Activated gamma-delta T cell treated with Interleukin-2 at 50 U/mL for 16 hours (primary cell): ENCODE measurements around the gene CFC1B.
"Not testable (repeated sequence)": the region's sequence is repeated elsewhere in the genome, so short reads cannot be mapped to it uniquely, and the experiment has no call there.

Source experiments
- DNase-seq: peaks from one replicate; pipeline ENCODE4 v3.0.0-alpha.2; 2020

CFC1B gene

DNA sequence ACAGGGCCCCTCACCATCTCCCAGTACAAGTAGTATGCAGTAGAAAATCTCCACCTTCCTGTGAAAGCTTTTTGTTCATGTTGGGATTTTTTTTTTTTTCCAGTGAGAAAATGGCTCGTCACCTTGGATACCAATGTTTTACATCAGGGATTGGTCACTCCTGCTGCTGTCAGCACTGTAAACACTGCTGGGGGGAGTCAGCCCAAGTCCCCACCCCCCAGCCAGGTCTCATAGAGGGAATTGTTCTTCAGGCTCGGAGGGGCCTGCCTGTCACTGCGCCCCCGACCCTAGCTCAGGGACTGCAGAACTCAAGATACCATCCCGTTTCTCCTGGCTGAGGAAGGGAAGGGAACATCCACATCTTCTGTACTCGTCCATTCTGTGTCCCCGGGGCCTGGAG is at the start of gene CFC1B:
Gene CFC1B (plus strand): TSS at position 231 of the 400 bp plus-strand sequence. CDS start 263 bp downstream, outside the sequence.
- DNase-seq: not testable (repeated sequence)

DNA sequence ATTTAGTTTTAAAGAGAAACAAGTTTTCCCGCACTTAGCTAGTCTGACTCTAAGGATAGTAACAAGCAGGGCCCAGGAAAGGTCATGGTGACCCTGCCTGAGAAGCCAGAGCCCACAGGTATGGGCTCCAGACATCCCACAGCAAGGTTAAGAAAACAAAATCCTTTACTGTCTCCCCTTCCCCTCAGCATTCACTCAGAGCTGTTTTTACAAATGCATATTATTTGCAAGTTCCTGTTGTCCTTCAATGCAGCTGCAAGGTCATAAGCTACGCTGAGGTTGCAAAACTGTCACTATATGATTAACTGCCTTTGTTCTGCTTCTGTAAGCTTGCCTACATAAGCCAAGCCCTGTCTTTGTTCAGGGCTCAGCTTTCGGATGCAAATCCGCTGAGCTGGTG is 29.9 kb upstream of the CFC1B start:
- not testable (repeated sequence) for DNase-seq

DNA sequence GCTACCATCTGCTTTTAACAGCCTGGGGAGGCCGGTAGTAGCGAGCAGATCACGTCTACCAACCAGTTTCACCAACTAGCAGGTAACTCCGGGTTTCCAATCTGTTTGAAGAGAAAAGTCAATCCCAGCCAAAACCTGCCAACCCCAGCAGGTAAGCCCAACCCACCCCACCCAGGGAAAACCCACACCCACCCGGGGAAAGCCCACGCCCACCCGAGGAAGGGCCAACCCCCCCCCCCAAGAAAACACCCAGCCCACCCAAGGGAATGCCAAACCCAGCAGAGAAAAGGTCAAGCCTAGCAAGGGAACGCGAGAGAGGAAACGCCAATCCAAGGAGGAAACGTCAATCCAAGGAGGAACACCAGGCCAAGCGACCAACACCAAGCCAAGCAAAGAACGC is 11.8 kb upstream of the CFC1B start, which contains the start of gene POTEI:
Gene POTEI (minus strand): TSS at position 101 of the 400 bp plus-strand sequence. CDS start 93 bp downstream, at position 8.
- DNase-seq: not testable (repeated sequence)

GRCh38 chr2:130510807-130511746 is 9.9 kb upstream of the CFC1B start:
- not testable (repeated sequence) for DNase-seq

DNA sequence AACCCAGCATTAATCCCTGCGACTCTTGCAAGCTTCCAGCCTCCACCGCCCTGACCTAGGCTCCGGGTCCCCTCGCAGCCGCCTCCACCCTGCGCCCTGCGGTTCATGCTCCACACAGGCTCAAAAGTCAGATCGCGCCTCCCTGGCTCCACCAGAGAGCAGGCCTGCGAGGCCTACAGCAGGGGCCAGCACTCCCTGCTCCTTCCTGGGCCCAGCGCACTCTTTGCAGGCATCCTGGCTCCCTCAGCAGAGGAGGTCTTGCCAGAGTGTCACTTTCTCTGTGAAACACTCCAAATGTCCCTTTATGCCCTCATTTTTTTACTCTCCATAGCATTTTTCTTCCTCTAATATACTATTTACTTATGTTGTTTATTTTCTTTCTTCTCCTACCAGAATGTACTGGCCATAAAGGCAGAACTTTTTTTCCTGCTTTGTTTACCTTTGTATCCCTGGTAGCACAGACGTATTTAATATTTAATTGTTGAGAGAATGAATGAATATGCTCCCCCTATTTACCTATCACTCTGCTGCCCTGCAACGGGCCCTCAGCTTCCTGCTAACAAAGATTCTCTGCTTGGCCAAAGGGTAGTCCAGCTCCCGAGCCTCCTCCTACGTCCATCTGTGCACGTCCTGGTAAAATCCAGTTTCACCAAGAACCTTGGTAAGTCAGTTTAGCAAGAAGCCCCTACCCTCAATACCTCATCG is 9.1 kb upstream of the CFC1B start:
- not testable (repeated sequence) for DNase-seq

GRCh38 chr2:130518516-130519106 is 2.4 kb upstream of the CFC1B start:
- not testable (repeated sequence) for DNase-seq

GRCh38 chr2:130522390-130522789 is 1.4 kb downstream of the CFC1B start:
- DNase-seq: not testable (repeated sequence)

GRCh38 chr2:130527365-130527967 is 6.4 kb downstream of the CFC1B start:
- not testable (repeated sequence) for DNase-seq

DNA sequence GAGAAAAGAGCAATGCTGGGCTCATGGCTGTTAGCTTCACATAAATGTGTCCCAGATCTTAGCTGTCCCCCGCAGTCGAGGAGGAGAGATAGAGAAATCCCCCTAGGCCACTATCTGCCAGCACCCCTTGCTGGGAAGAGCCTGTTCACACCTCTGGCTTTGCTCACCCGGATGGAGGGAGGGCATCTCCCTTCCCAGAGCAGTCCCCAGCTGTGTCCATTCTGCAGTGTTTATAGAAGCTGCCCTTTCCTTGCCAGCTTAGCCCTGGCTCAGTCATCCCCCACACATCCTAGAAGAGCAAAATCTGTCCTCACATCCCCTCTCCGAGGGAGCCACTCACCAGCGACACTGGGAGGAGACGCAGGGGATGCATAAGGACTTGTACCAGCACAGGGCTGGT is 8.5 kb downstream of the CFC1B start:
- DNase-seq: not testable (repeated sequence)

DNA sequence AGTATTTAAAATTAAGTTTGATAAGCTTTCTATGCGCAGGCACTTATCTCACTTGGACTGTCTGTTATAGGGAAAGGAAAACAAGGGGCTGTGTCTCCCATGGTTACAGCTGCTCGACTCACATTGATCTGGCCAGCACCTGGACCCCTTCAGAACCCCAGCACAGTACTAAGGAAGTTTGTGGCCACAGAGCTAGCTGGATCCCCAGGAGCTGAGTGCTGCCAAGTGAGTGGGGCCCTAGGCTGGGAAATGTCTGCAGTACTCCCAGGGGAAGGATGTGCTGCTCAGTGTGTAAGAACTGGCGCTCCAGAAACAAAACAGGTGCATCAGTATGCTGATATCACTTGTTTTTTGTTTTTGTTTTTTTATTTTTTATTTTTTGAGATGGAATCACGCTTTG is 9.2 kb downstream of the CFC1B start:
- DNase-seq: not testable (repeated sequence)

DNA sequence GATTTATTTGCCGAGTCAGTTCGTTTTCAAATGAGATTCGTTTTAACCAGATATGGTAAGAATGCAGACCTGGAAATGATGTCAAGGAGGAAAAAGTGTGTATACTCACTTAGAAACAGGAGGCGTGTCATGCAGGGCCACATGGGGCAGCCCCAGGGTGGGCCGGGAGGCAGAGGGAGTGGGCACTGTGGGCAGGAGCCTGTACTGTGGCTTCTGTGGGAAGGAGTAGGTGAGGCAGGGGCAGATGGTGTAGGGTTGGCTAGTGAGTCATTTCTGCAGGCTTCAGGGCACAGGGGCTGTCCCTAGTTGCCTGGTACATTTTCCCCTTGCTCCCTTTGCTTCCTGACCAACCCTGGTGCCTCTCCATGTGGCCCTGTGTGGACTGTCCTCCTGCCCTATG is 10.2 kb downstream of the CFC1B start:
- DNase-seq: not testable (repeated sequence)

GRCh38 chr2:130531672-130532071 is 10.7 kb downstream of the CFC1B start:
- not testable (repeated sequence) for DNase-seq

- not testable (repeated sequence) for DNase-seq
These were observed 15.6 kb downstream of the CFC1B start for GRCh38 chr2:130536654-130537053.

GRCh38 chr2:130538271-130538670 is 17.2 kb downstream of the CFC1B start:
- not testable (repeated sequence) for DNase-seq

DNA sequence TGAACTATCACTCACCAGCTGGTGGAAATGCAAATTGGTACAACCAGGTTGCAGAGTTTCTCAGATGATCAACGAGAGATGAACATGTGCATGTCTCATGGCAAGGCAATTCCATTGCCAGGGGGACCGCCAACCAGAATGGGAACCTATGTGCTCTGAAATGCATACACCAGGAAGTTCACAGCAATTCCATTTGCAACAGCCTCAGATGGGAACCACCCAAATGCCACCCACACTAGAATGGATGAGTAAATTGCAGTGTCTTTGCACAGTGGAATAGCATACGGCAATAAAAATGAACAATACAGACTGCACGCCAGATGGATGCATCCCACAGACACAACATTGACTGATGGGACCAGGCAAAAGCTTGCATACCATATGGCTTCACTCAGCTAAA is 21.8 kb downstream of the CFC1B start:
- DNase-seq: not testable (repeated sequence)

- DNase-seq: not testable (repeated sequence)
These were observed 22.9 kb downstream of the CFC1B start for GRCh38 chr2:130543785-130544528.

GRCh38 chr2:130544978-130545377 is 24.0 kb downstream of the CFC1B start:
- not testable (repeated sequence) for DNase-seq

GRCh38 chr2:130548418-130548817 is 27.4 kb downstream of the CFC1B start:
- DNase-seq: not testable (repeated sequence)

- DNase-seq: not testable (repeated sequence)
These were observed 28.5 kb downstream of the CFC1B start for GRCh38 chr2:130549475-130549874.

GRCh38 chr2:130554178-130554577 is 33.2 kb downstream of the CFC1B start:
- not testable (repeated sequence) for DNase-seq

GRCh38 chr2:130556441-130556840 is 35.4 kb downstream of the CFC1B start:
- not testable (repeated sequence) for DNase-seq

GRCh38 chr2:130566165-130566564 is 45.1 kb downstream of the CFC1B start:
- not testable (repeated sequence) for DNase-seq
